Middle frontal gyrus (tissue), 1 donor: ENCODE measurements around the gene XRCC5.

ENCODE experiments used
- DNase-seq: peaks from one replicate; pipeline ENCODE4 v3.0.0-alpha.2; 2015; ENCODE audit warnings: low spot score; ENCODE audit errors: extremely low spot score

The XRCC5 gene

GRCh38 chr2:216151313-216152025, 42.3 kb downstream of the XRCC5 start:
- no peak for DNase-seq

GRCh38 chr2:216155954-216156353, 46.8 kb downstream of the XRCC5 start:
- no peak for DNase-seq

GRCh38 chr2:216156822-216157221, 47.7 kb downstream of the XRCC5 start:
- DNase-seq, result no peak

GRCh38 chr2:216159144-216159543, 50.0 kb downstream of the XRCC5 start:
- DNase-seq, result no peak

- DNase-seq, result no peak
Measured at GRCh38 chr2:216159646-216160045, 50.5 kb downstream of the XRCC5 start.

- DNase-seq, result no peak
Measured at GRCh38 chr2:216160786-216161185, 51.6 kb downstream of the XRCC5 start.

- DNase-seq, result no peak
Measured at GRCh38 chr2:216161967-216162366, 52.8 kb downstream of the XRCC5 start.

- no peak for DNase-seq
Measured at GRCh38 chr2:216163518-216163917, 54.4 kb downstream of the XRCC5 start.

GRCh38 chr2:216164087-216164486, 54.9 kb downstream of the XRCC5 start:
- DNase-seq, result no peak

- no peak for DNase-seq
Measured at GRCh38 chr2:216164576-216164975, 55.4 kb downstream of the XRCC5 start.

GRCh38 chr2:216165711-216166110, 56.6 kb downstream of the XRCC5 start:
- no peak for DNase-seq

- DNase-seq, result no peak
Measured at GRCh38 chr2:216169087-216169486, 59.9 kb downstream of the XRCC5 start.

- no peak for DNase-seq
Measured at GRCh38 chr2:216170076-216170763, 61.1 kb downstream of the XRCC5 start.

- DNase-seq, result no peak
Measured at GRCh38 chr2:216171011-216171410, 61.9 kb downstream of the XRCC5 start.

GRCh38 chr2:216172493-216172892, 63.3 kb downstream of the XRCC5 start:
- DNase-seq, result no peak

- DNase-seq, result no peak
Measured at GRCh38 chr2:216179015-216179414, 69.9 kb downstream of the XRCC5 start.

- DNase-seq, result no peak
Measured at GRCh38 chr2:216181351-216181750, 72.2 kb downstream of the XRCC5 start.

GRCh38 chr2:216181953-216182461, 72.9 kb downstream of the XRCC5 start:
- no peak for DNase-seq

GRCh38 chr2:216183462-216183861, 74.3 kb downstream of the XRCC5 start:
- DNase-seq, result no peak

- no peak for DNase-seq
Measured at GRCh38 chr2:216188559-216188850, 79.4 kb downstream of the XRCC5 start.

- no peak for DNase-seq
Measured at GRCh38 chr2:216188956-216189355, 79.8 kb downstream of the XRCC5 start.

- no peak for DNase-seq
Measured at GRCh38 chr2:216189410-216189809, 80.3 kb downstream of the XRCC5 start.

GRCh38 chr2:216192181-216192580, 83.0 kb downstream of the XRCC5 start:
- no peak for DNase-seq
